Right lobe of liver (tissue), 6 donors: ENCODE measurements around the gene WDFY4. TPM values are rescaled to one million over a fixed set of nuclear protein-coding genes. Genes with fewer than 3 reads are reported as not detected.
A peak's percentile ranks its signal among the peaks of the same experiment; 100 is the strongest.

Experiments used
- ATAC-seq, 4 donors: fragments of 200-7000 bp; cut with Tn5 transposase; one replicate each; pipeline ENCODE4 v1.9.1; 2020; ENCODE audit warnings: mild to moderate bottlenecking in 4 of 4, moderate library complexity in 4 of 4
- DNase-seq, 3 donors: peaks; one replicate each; pipeline ENCODE4 v3.0.0-alpha.2; 2020
- H3K27ac ChIP-seq, 3 donors: fragments of 200-600 bp; one replicate each; pipeline ENCODE4 v1.8.0; 2022
- H3K27me3 ChIP-seq, 2 donors: fragments of 200-600 bp; one replicate each; pipeline ENCODE4 v1.8.0; 2022
- H3K36me3 ChIP-seq, 4 donors: fragments of 200-600 bp; sonication (generic) in 1 of 4; one replicate each; pipeline versions ENCODE4 v1.5.1 to v1.8.0; 2017 to 2022; ENCODE audit warnings: control low read depth in 1 of 4
- H3K4me1 ChIP-seq, 4 donors: fragments of 200-600 bp; sonication (generic) in 1 of 4; one replicate each; pipeline versions ENCODE4 v1.5.1 to v1.8.0; 2017 to 2022; ENCODE audit warnings: control low read depth in 1 of 4
- H3K4me3 ChIP-seq, 3 donors: fragments of 200-600 bp; one replicate each; pipeline ENCODE4 v1.8.0; 2022
- H3K9me3 ChIP-seq, 4 donors: fragments of 200-600 bp; sonication (generic) in 1 of 4; one replicate each; pipeline versions ENCODE4 v1.5.1 to v1.8.0; 2017 to 2022; ENCODE audit warnings: control low read depth in 1 of 4
- POLR2A ChIP-seq: fragments of 450-650 bp; IDR thresholded peaks from one replicate; pipeline ENCODE4 v1.6.1; 2017; ENCODE audit warnings: antibody characterized with exemption, mild to moderate bottlenecking
- WGBS: methylation state at CpG from one replicate; pipeline ENCODE4 v1.1.6; 2018; ENCODE audit warnings: low coverage, low lambda C conversion rate; ENCODE audit not compliant: insufficient coverage; ENCODE audit errors: missing lambda C conversion rate; 5-methylcytosine and 5-hydroxymethylcytosine counted together
- intact Hi-C, 2 donors: fragments of 100-400 bp; cut with DNase I; formaldehyde crosslinking; loops; one replicate each; pipeline versions ENCODE4 v1.11.2 to v1.14.1; 2022
- microRNA-seq, 2 donors: library from miRNA; unstranded; fragments of <30 nt; microRNA quantifications; one replicate each; pipeline ENCODE4, GENCODE V29; 2019 to 2020
- small RNA-seq, 2 experiments: library from RNA; depleted of rRNA; stranded (forward); fragments of <200 nt; gene quantifications; one replicate each; pipeline ENCODE3, GENCODE V24; 2016
- total RNA-seq, 6 experiments: library from RNA; depleted of rRNA in 2 of 6; stranded (reverse); fragments of >200 nt in 2 of 6; fragmentation: NEBNext Ultra II Directional in 3 of 6; extraction: Animal tissue kit (Norgen Biotek cat#: 25700) in 3 of 6; gene quantifications; one replicate each; pipeline versions ENCODE4 v1.1.0 to v1.2.4, GENCODE V29; 2016 to 2023
- TF ChIP-seq, protein P1 (sequence below), 4 donors: fragments of 200-600 bp in 3 of 4; fragments of 450-650 bp in 1 of 4; IDR thresholded peaks; one replicate each; pipeline versions ENCODE4 v1.5.1 to v1.8.0; 2016 to 2022; ENCODE audit warnings: antibody characterized with exemption in 4 of 4, mild to moderate bottlenecking in 2 of 4
- donor health status: DM: no; HTN: yes; CAD: no.
- donor health status: DM: no; HTN: no; CAD: no.
- donor health status: DM: no; HTN: no; CAD: no.
- donor health status: DM: no; HTN: yes; CAD: no.
- donor health status: DM: no; HTN: yes; CAD: no.

WDFY4 gene
- total RNA-seq, 6 experiments from 2014 or later = 1.4 to 4.1 (median 1.9) TPM

DNA sequence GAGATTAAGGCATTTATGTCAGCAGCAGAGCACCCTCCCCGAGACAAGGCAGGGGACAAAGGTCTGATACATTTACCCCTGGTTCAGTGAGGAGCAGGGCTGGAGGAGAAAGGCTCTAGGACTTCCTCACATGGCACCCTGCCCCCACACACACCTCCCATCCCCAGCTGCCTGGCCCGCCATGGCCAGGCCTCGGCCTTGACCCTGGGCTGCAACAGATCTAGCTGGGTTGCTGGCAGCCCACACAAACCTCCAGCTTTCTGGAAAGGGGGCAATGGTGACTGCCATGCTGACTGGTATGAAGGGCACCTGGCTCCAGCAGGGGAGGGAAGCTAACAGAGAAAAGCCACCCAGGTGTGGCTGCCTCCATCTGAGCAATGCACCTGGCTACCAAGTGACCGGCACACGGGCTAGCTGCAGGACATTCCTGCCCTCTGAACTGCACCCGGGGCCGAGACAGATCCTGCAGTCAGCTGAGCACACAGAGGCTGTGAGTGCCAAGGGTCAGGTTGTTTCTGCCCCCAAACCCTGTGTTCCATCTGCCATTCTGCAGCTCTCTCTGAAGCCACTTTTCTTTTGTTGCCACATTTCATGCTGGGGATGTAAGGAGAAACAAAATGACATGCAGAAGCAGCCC is 340.8 kb downstream of the WDFY4 start:
- peak; percentile 72 to 86 (median 78) for ATAC-seq
- H3K27me3 ChIP-seq = no peaks in the 10 kb centered on the region
- peak; percentile 49 to 85 (median 57) for DNase-seq
- no CpG with 5 or more reads among the region's 7 CpGs for WGBS
- intact Hi-C loops = no loop called here
- no peaks in the 10 kb centered on the region for H3K36me3 ChIP-seq
- no peaks in the 10 kb centered on the region for H3K9me3 ChIP-seq
- peaks cover 0 to 40% (median 11%) of the 10 kb centered on the region in 4 donors for H3K4me1 ChIP-seq
- H3K27ac ChIP-seq = peak overlapping the region in 1 of 3 donors; percentile 62
- no peak overlapping the region for H3K4me3 ChIP-seq
- TF ChIP-seq, protein P1, sequence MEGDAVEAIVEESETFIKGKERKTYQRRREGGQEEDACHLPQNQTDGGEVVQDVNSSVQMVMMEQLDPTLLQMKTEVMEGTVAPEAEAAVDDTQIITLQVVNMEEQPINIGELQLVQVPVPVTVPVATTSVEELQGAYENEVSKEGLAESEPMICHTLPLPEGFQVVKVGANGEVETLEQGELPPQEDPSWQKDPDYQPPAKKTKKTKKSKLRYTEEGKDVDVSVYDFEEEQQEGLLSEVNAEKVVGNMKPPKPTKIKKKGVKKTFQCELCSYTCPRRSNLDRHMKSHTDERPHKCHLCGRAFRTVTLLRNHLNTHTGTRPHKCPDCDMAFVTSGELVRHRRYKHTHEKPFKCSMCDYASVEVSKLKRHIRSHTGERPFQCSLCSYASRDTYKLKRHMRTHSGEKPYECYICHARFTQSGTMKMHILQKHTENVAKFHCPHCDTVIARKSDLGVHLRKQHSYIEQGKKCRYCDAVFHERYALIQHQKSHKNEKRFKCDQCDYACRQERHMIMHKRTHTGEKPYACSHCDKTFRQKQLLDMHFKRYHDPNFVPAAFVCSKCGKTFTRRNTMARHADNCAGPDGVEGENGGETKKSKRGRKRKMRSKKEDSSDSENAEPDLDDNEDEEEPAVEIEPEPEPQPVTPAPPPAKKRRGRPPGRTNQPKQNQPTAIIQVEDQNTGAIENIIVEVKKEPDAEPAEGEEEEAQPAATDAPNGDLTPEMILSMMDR (IDR thresholded peaks at IDR 0.05) = no peak
- TF ChIP-seq POLR2A = no peak

DNA sequence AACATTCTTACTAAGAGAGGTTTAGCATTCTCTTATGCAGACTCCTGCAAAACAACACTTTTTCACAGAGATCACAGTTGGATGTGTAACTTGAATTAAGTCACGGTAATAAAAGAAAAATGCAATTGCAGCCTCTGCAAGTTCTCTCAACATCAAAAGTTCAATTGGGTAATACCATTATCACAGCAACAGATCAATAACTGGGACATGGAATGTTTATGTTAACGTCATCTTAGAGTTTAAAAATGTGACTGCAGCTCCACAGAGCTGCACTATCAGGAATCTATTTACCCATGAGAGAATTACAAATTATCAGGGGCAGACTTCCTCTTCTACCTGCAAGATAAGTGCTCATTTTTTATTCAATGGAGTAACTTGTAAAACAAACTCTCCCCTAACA is 344.0 kb downstream of the WDFY4 start:
- Histone ChIP-seq H3K9me3 (no peaks in the 10 kb centered on the region), H3K36me3 (no peaks in the 10 kb centered on the region), H3K27ac (peak overlapping the region in 2 of 3 donors; percentile 19 to 41), H3K4me3 (no peak overlapping the region), H3K4me1 (peaks cover 0 to 40% (median 11%) of the 10 kb centered on the region in 4 donors), H3K27me3 (no peaks in the 10 kb centered on the region)
- DNase-seq (no peak), ATAC-seq (peak; percentile 70 to 87 (median 78))
- TF ChIP-seq, protein P1 (IDR thresholded peaks at IDR 0.05) = peak; percentile 6 to 29 (median 14)
- no peak for TF ChIP-seq POLR2A
- intact Hi-C loops = no loop called here
- WGBS = 20% methylated on average over 2 of the region's 2 CpGs

DNA sequence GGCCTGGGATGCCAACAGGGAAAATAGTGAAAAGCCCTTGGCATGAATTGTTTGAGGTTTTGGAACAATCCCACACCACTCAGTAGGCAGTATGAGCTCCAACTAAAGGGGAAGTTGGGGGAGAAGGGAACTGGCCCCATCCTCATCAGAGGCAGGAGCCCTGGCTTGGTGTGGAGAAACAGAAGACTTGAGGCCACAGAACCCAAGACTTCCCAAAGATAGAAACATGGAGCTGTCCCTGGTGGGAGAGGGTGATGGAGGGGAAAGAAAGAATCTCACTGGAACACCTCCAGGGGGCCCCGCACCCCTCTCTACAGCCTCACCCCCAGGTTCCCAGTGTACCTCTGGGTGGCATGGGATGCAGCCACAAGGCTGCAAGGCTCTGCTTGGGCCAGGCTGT is 345.0 kb downstream of the WDFY4 start:
- no peak overlapping the region for H3K4me3 ChIP-seq
- ATAC-seq (no peak), DNase-seq (no peak)
- intact Hi-C loops = no loop called here
- no peaks in the 10 kb centered on the region for H3K36me3 ChIP-seq
- TF ChIP-seq POLR2A = no peak
- TF ChIP-seq, protein P1 (IDR thresholded peaks at IDR 0.05) = no peak
- H3K27me3 ChIP-seq = no peaks in the 10 kb centered on the region
- no peak overlapping the region for H3K27ac ChIP-seq
- no peaks in the 10 kb centered on the region for H3K9me3 ChIP-seq
- no CpG with 5 or more reads among the region's 1 CpG for WGBS
- H3K4me1 ChIP-seq = peaks cover 0 to 32% (median 11%) of the 10 kb centered on the region in 4 donors

Small RNA genes lying within 50 kb of the gene (microRNA-seq; reads per million reads assigned to microRNA genes)
- gene MIR4294 = 0 reads per million in 2 donors

Small RNA genes lying within 50 kb of the gene (small RNA-seq; reads per million reads assigned to genes)
- 0 reads per million in 2 experiments for gene MIR4294

Other genes starting within 250 kb of the WDFY4 start
- gene ARHGAP22, start 79.8 kb upstream of the WDFY4 start, total RNA-seq = 1 to 10 TPM in 1 of 6 experiments, under 1 TPM in 5; 0.22 to 3.6 (median 0.64) TPM